AG04449 (cell line): ENCODE measurements around the gene HIVEP3.
A peak's percentile ranks its signal among the peaks of the same experiment; 100 is the strongest.

ENCODE experiments used
- CTCF ChIA-PET: fragments of 350-600 bp; formaldehyde crosslinking; extraction: SDS; loops from one replicate; lab custom pipeline; 2021; ENCODE audit warnings: antibody characterized with exemption; lab: Yijun Ruan, JAX
- POLR2A ChIA-PET: fragments of 400-600, 350-600 bp; formaldehyde crosslinking; extraction: SDS; loops from one replicate; lab custom pipeline; 2020; ENCODE audit warnings: antibody characterized with exemption, inconsistent platforms; lab: Yijun Ruan, JAX
- DNase-seq: peaks from one replicate; pipeline ENCODE4 v3.0.0-alpha.2; 2010; ENCODE audit warnings: low read depth, low spot score
- H3K4me3 ChIP-seq: 2 replicates; pipeline ENCODE4 v1.5.1; 2011; ENCODE audit warnings: low read depth, mild to moderate bottlenecking, control low read depth, low read length
- TF ChIP-seq, protein P1 (sequence below): IDR thresholded peaks from one replicate; pipeline ENCODE4 v1.5.1; 2011; ENCODE audit warnings: mild to moderate bottlenecking, moderate library complexity, low read length, control low read depth, inconsistent platforms; ENCODE audit not compliant: insufficient read depth; ENCODE audit errors: missing control alignments

The HIVEP3 gene

DNA sequence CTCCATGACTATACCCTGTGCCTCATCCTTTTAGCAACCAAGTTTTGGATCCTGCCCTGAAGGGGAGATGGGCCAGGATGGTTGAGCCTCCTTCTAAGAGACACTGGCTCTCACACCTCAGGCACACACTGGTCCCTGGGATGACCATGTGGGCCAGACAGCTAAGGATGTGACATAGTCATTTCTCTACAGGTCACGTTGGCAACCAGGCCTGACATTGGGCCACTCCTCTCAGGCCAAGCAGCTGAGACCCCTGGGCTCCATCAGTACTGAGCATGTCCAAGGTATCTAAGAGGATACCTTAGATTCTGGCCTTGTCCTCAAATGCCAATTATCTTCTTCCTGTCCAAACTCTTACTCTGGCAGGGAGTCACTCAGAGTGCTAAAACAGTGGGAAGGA is 238.7 kb downstream of the HIVEP3 start:
- H3K4me3 ChIP-seq = no peak overlapping the region
- DNase-seq = no peak
- ChIA-PET CTCF (interaction anchor here (1.2 to 1.6 kb wide), 2 partner anchors 106 to 115 kb away, joined by 3 to 6 read pairs; no protein-coding TSS in a partner anchor), POLR2A (no interaction called here)
- TF ChIP-seq, protein P1, sequence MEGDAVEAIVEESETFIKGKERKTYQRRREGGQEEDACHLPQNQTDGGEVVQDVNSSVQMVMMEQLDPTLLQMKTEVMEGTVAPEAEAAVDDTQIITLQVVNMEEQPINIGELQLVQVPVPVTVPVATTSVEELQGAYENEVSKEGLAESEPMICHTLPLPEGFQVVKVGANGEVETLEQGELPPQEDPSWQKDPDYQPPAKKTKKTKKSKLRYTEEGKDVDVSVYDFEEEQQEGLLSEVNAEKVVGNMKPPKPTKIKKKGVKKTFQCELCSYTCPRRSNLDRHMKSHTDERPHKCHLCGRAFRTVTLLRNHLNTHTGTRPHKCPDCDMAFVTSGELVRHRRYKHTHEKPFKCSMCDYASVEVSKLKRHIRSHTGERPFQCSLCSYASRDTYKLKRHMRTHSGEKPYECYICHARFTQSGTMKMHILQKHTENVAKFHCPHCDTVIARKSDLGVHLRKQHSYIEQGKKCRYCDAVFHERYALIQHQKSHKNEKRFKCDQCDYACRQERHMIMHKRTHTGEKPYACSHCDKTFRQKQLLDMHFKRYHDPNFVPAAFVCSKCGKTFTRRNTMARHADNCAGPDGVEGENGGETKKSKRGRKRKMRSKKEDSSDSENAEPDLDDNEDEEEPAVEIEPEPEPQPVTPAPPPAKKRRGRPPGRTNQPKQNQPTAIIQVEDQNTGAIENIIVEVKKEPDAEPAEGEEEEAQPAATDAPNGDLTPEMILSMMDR = no peak

GRCh38 chr1:41679531-41679930 is 239.2 kb downstream of the HIVEP3 start:
- POLR2A ChIA-PET = no interaction called here
- DNase-seq = no peak
- CTCF ChIA-PET = interaction anchor here (1.2 to 1.6 kb wide), 2 partner anchors 105 to 116 kb away, joined by 3 to 6 read pairs; no protein-coding TSS in a partner anchor
- H3K4me3 ChIP-seq = no peak overlapping the region
- TF ChIP-seq, protein P1 = no peak

- peak; percentile 74 for DNase-seq
These were observed 240.4 kb downstream of the HIVEP3 start for GRCh38 chr1:41678111-41678878.

DNA sequence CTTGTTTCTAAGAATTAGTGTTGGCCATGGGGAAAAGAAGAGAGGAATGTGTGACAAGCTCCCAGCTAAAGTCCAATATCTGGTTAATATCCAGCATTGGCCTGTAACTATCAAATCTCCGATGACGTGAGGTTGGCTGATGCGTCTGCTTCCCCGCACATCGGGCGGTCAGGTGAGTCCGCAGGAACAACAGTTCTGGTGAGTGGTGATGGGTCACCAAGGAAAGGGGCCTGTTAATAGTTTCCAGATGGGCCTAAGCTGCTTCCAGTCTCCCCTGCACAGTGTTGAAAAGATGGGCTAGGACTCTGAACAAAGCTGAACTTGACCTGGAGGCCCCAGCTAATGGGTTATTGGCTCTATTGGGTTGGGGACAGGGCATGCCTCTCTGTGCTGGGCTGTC is 241.1 kb downstream of the HIVEP3 start:
- POLR2A ChIA-PET = no interaction called here
- TF ChIP-seq, protein P1 = no peak
- DNase-seq = no peak
- CTCF ChIA-PET = interaction anchor here (1.3 kb wide), 1 partner anchor 496 kb away, joined by 3 read pairs; no protein-coding TSS in a partner anchor
- no peak overlapping the region for H3K4me3 ChIP-seq

More at GRCh38 chr1:41678111-41678878, 240.4 kb downstream of the HIVEP3 start:
- H3K4me3 ChIP-seq = no peak overlapping the region
- TF ChIP-seq, protein P1 = no peak
- ChIA-PET CTCF (interaction anchor here (1.3 kb wide), 1 partner anchor 495 kb away, joined by 3 read pairs; no protein-coding TSS in a partner anchor), POLR2A (no interaction called here)

GRCh38 chr1:41675401-41675800 is 243.3 kb downstream of the HIVEP3 start:
- TF ChIP-seq, protein P1 = no peak
- DNase-seq = no peak
- H3K4me3 ChIP-seq = no peak overlapping the region
- POLR2A ChIA-PET = no interaction called here
- CTCF ChIA-PET = interaction anchor here (1.8 kb wide), 1 partner anchor 101 kb away, joined by 4 read pairs; no protein-coding TSS in a partner anchor

GRCh38 chr1:41674522-41674921 is 244.2 kb downstream of the HIVEP3 start:
- no peak for DNase-seq
- TF ChIP-seq, protein P1 = no peak
- H3K4me3 ChIP-seq = no peak overlapping the region
- POLR2A ChIA-PET = no interaction called here
- CTCF ChIA-PET = interaction anchor here (1.8 kb wide), 1 partner anchor 100 kb away, joined by 4 read pairs; no protein-coding TSS in a partner anchor
